ENCODE results near the gene SSTR5. TPM values are rescaled to one million over a fixed set of nuclear protein-coding genes. Genes with fewer than 3 reads are reported as not detected.

Gene SSTR5
- total RNA-seq, 5 donors from 2014 or later (not counting 1 experiment from before 2014, with no cell fraction given), result not detected

DNA sequence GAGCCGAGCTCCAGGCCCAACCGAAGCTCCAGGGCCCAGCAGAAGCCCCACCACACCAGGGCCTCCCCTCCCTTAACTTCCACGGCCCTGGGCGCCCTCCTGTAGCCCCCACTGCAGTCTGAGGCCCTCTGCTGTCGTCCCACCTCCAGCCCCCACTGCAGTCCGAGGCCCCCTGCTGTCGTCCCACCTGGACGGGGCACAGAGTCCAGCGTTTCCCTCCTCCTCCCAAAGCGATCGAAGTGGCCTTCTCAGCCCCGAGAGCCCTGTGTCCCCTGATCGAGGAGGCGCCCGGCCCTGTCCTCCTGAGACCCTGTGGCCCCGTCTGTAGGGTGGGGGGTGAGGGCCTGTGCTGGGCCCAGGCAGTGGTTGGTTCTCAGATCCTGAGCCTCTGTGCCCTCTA is 54.6 kb downstream of the SSTR5 start:
- H3K36me3 ChIP-seq (ENCODE audit: control insufficient read depth in 2 of 2, extremely low read depth in 1 of 2, insufficient read depth in 1 of 2, low read length in 1 of 2), result no peaks in the 10 kb centered on the region
- no peak for ATAC-seq (replicated peaks in 1 of 4)
- no peak overlapping the region for H3K27ac ChIP-seq (ENCODE audit: low read length)
- Mint-ChIP-seq H3K27ac (no peak overlapping the region), H3K27me3 (no peaks in the 10 kb centered on the region), H3K4me3 (no peak overlapping the region), H3K9me3 (no peaks in the 10 kb centered on the region), H3K36me3 (no peaks in the 10 kb centered on the region), H3K4me1 (no peaks in the 10 kb centered on the region)
- H3K27me3 ChIP-seq (replicated peaks in 1 of 2; ENCODE audit: control insufficient read depth in 2 of 2, extremely low read depth in 1 of 2, insufficient read depth in 2 of 2, low read length in 1 of 2), result peaks cover 0 to 53% of the 10 kb centered on the region in 2 experiments
- H3K4me1 ChIP-seq (ENCODE audit: control insufficient read depth in 1 of 2, extremely low read depth in 1 of 2, insufficient read depth in 2 of 2, low read length in 2 of 2), result peaks cover 0 to 9% of the 10 kb centered on the region in 2 experiments
- ChIA-PET CTCF (no interaction called here), POLR2A (no interaction called here)
- no peaks in the 10 kb centered on the region for H3K9me3 ChIP-seq
- DNase-seq, result no peak
- no peak overlapping the region for H3K4me3 ChIP-seq (ENCODE audit: control insufficient read depth in 1 of 2, extremely low read depth in 1 of 2, low read length in 1 of 2)
- 57% methylated on average over 3 of the region's 16 CpGs for WGBS (ENCODE audit: insufficient coverage)

GRCh38 chr16:1127971-1128715 is 55.6 kb downstream of the SSTR5 start:
- DNase-seq (no peak), ATAC-seq (replicated peaks in 1 of 4) (no peak)
- ChIA-PET CTCF (no interaction called here), POLR2A (no interaction called here)
- no peaks in the 10 kb centered on the region for H3K9me3 Mint-ChIP-seq
- Histone ChIP-seq H3K4me3 (ENCODE audit: control insufficient read depth in 1 of 2, extremely low read depth in 1 of 2, low read length in 1 of 2) (no peak overlapping the region), H3K27ac (ENCODE audit: low read length) (no peak overlapping the region), H3K27me3 (replicated peaks in 1 of 2; ENCODE audit: control insufficient read depth in 2 of 2, extremely low read depth in 1 of 2, insufficient read depth in 2 of 2, low read length in 1 of 2) (peaks cover 0 to 47% of the 10 kb centered on the region in 2 experiments), H3K4me1 (ENCODE audit: control insufficient read depth in 1 of 2, extremely low read depth in 1 of 2, insufficient read depth in 2 of 2, low read length in 2 of 2) (peaks cover 0 to 9% of the 10 kb centered on the region in 2 experiments), H3K36me3 (ENCODE audit: control insufficient read depth in 2 of 2, extremely low read depth in 1 of 2, insufficient read depth in 1 of 2, low read length in 1 of 2) (no peaks in the 10 kb centered on the region), H3K9me3 (no peaks in the 10 kb centered on the region)
- no peaks in the 10 kb centered on the region for H3K36me3 Mint-ChIP-seq
- H3K27ac Mint-ChIP-seq, result no peak overlapping the region
- 78% methylated on average over 26 of the region's 31 CpGs for WGBS (ENCODE audit: insufficient coverage)
- no peak overlapping the region for H3K4me3 Mint-ChIP-seq
- H3K4me1 Mint-ChIP-seq, result no peaks in the 10 kb centered on the region
- peaks cover 0 to 1% of the 10 kb centered on the region in 2 donors for H3K27me3 Mint-ChIP-seq

- ChIA-PET POLR2A (no interaction called here), CTCF (no interaction called here)
- Mint-ChIP-seq H3K4me3 (no peak overlapping the region), H3K36me3 (no peaks in the 10 kb centered on the region), H3K27ac (no peak overlapping the region), H3K4me1 (no peaks in the 10 kb centered on the region), H3K9me3 (no peaks in the 10 kb centered on the region), H3K27me3 (peaks cover 0 to 5% of the 10 kb centered on the region in 2 donors)
- WGBS (ENCODE audit: insufficient coverage), result 83% methylated on average over 40 of the region's 48 CpGs
- Histone ChIP-seq H3K36me3 (ENCODE audit: control insufficient read depth in 2 of 2, extremely low read depth in 1 of 2, insufficient read depth in 1 of 2, low read length in 1 of 2) (no peaks in the 10 kb centered on the region), H3K27ac (ENCODE audit: low read length) (no peak overlapping the region), H3K4me1 (ENCODE audit: control insufficient read depth in 1 of 2, extremely low read depth in 1 of 2, insufficient read depth in 2 of 2, low read length in 2 of 2) (peaks cover 0 to 9% of the 10 kb centered on the region in 2 experiments), H3K4me3 (ENCODE audit: control insufficient read depth in 1 of 2, extremely low read depth in 1 of 2, low read length in 1 of 2) (no peak overlapping the region), H3K9me3 (no peaks in the 10 kb centered on the region), H3K27me3 (replicated peaks in 1 of 2; ENCODE audit: control insufficient read depth in 2 of 2, extremely low read depth in 1 of 2, insufficient read depth in 2 of 2, low read length in 1 of 2) (peaks cover 0 to 47% of the 10 kb centered on the region in 2 experiments)
- ATAC-seq (replicated peaks in 1 of 4), result no peak
- DNase-seq, result no peak
Measured at GRCh38 chr16:1129106-1129960, 56.8 kb downstream of the SSTR5 start.

GRCh38 chr16:1130382-1130781 is 57.8 kb downstream of the SSTR5 start:
- DNase-seq (no peak), ATAC-seq (replicated peaks in 1 of 4) (no peak)
- Histone ChIP-seq H3K9me3 (no peaks in the 10 kb centered on the region), H3K4me1 (ENCODE audit: control insufficient read depth in 1 of 2, extremely low read depth in 1 of 2, insufficient read depth in 2 of 2, low read length in 2 of 2) (peaks cover 0 to 6% of the 10 kb centered on the region in 2 experiments), H3K36me3 (ENCODE audit: control insufficient read depth in 2 of 2, extremely low read depth in 1 of 2, insufficient read depth in 1 of 2, low read length in 1 of 2) (no peaks in the 10 kb centered on the region), H3K27ac (ENCODE audit: low read length) (no peak overlapping the region), H3K27me3 (replicated peaks in 1 of 2; ENCODE audit: control insufficient read depth in 2 of 2, extremely low read depth in 1 of 2, insufficient read depth in 2 of 2, low read length in 1 of 2) (peaks cover 0 to 39% of the 10 kb centered on the region in 2 experiments), H3K4me3 (ENCODE audit: control insufficient read depth in 1 of 2, extremely low read depth in 1 of 2, low read length in 1 of 2) (no peak overlapping the region)
- Mint-ChIP-seq H3K4me3 (no peak overlapping the region), H3K27me3 (peaks cover 0 to 5% of the 10 kb centered on the region in 2 donors), H3K36me3 (no peaks in the 10 kb centered on the region), H3K27ac (no peak overlapping the region), H3K4me1 (no peaks in the 10 kb centered on the region), H3K9me3 (no peaks in the 10 kb centered on the region)
- CTCF ChIA-PET, result no interaction called here
- WGBS (ENCODE audit: insufficient coverage), result 80% methylated on average over 4 of the region's 8 CpGs
- POLR2A ChIA-PET, result no interaction called here

Other genes starting within 250 kb of the SSTR5 start
- gene LMF1, start 101.8 kb upstream of the SSTR5 start, total RNA-seq, result 10 to 100 TPM; 46.6 to 59.4 (median 51.1) TPM
- gene SOX8, start 91.0 kb upstream of the SSTR5 start, total RNA-seq, result 1 to 10 TPM; 4.7 to 5.9 (median 5.1) TPM
- not detected for gene C1QTNF8, start 23.5 kb downstream of the SSTR5 start, total RNA-seq
- gene CACNA1H, start 80.4 kb downstream of the SSTR5 start, total RNA-seq, result 1 to 10 TPM; 3.4 to 8.2 (median 4.8) TPM
- not detected for gene TPSG1, start 152.5 kb downstream of the SSTR5 start, total RNA-seq
- gene TPSB2, start 157.4 kb downstream of the SSTR5 start, total RNA-seq, result 1 to 10 TPM in 1 of 5 donors, under 1 TPM in 3, not detected in 1; 0.32 to 4.3 (median 0.52) TPM
- 1 to 10 TPM in 2 of 5 donors, under 1 TPM in 1, not detected in 2; 0.39 to 1.6 (median 1.2) TPM for gene TPSAB1, start 168.0 kb downstream of the SSTR5 start, total RNA-seq
- under 1 TPM in 4 of 5 donors, not detected in 1; 0.28 to 0.40 (median 0.31) TPM for gene TPSD1, start 183.3 kb downstream of the SSTR5 start, total RNA-seq
- 100 to 1,000 TPM; 173 to 247 (median 190) TPM for gene UBE2I, start 236.9 kb downstream of the SSTR5 start, total RNA-seq